HG03064 (cell line): ENCODE data around the gene AUP1.
A peak's percentile ranks its signal among the peaks of the same experiment; 100 is the strongest.

Source experiments
- ATAC-seq: cut with Tn5 transposase; IDR thresholded peaks from one replicate; pipeline ENCODE4 v1.9.1; 2021; ENCODE audit warnings: low read depth; ENCODE audit not compliant: unreplicated experiment

The AUP1 gene

GRCh38 chr2:74558284-74559230 lies 29.1 kb upstream of the AUP1 start:
- no peak for ATAC-seq

GRCh38 chr2:74556831-74557370 lies 27.4 kb upstream of the AUP1 start:
- no peak for ATAC-seq

GRCh38 chr2:74556159-74556558 lies 26.7 kb upstream of the AUP1 start:
- ATAC-seq: no peak

GRCh38 chr2:74555610-74556103 lies 26.2 kb upstream of the AUP1 start:
- ATAC-seq: no peak

GRCh38 chr2:74554820-74555531 lies 25.5 kb upstream of the AUP1 start:
- ATAC-seq: no peak

- ATAC-seq: peak; percentile 55
These were observed 24.6 kb upstream of the AUP1 start, which contains the start of the genes DOK1 and LOXL3 for GRCh38 chr2:74553892-74554819. DOK1 (plus strand) TSS chr2:74554720; CDS start chr2:74554755, 35 bp downstream. LOXL3 (minus strand) TSS chr2:74553942; CDS start chr2:74552634, 1,308 bp downstream.

GRCh38 chr2:74552914-74553811 lies 23.7 kb upstream of the AUP1 start:
- ATAC-seq: no peak

- ATAC-seq: no peak
These were observed 22.7 kb upstream of the AUP1 start for GRCh38 chr2:74551942-74552913.

GRCh38 chr2:74551530-74551929 lies 22.0 kb upstream of the AUP1 start:
- no peak for ATAC-seq

- no peak for ATAC-seq
These were observed 20.7 kb upstream of the AUP1 start for GRCh38 chr2:74550231-74550630.

- ATAC-seq: no peak
These were observed 19.7 kb upstream of the AUP1 start for GRCh38 chr2:74548900-74549826.

GRCh38 chr2:74548285-74548899 lies 18.9 kb upstream of the AUP1 start:
- no peak for ATAC-seq

- ATAC-seq: no peak
These were observed 16.5 kb upstream of the AUP1 start for GRCh38 chr2:74546004-74546403.

- no peak for ATAC-seq
These were observed 15.1 kb upstream of the AUP1 start for GRCh38 chr2:74544634-74545033.

GRCh38 chr2:74542978-74543377 lies 13.5 kb upstream of the AUP1 start:
- ATAC-seq: no peak

GRCh38 chr2:74540291-74540690 lies 10.8 kb upstream of the AUP1 start:
- ATAC-seq: no peak
